ENCODE measurements around the gene BANK1. TPM values are rescaled to one million over a fixed set of nuclear protein-coding genes. Genes with fewer than 3 reads are reported as not detected.
A peak's percentile ranks its signal among the peaks of the same experiment; 100 is the strongest.

The BANK1 gene
- total RNA-seq, 1 donor from 2014 or later = 12.6 TPM

- Histone ChIP-seq H3K4me3 (no peak overlapping the region), H3K4me1 (peaks cover 5% of the 10 kb centered on the region), H3K9me3 (no peaks in the 10 kb centered on the region), H3K27ac (no peak overlapping the region), H3K27me3 (no peaks in the 10 kb centered on the region), H3K36me3 (no peaks in the 10 kb centered on the region)
- ATAC-seq = peak; percentile 54
- DNase-seq = no peak
- TF ChIP-seq CTCF (IDR thresholded peaks at IDR 0.05) = no peak
- intact Hi-C loops (cut with DNase I) = no loop called here
Observed at GRCh38 chr4:101833480-101833879, 43.0 kb downstream of the BANK1 start.

GRCh38 chr4:101835121-101835904 is 44.8 kb downstream of the BANK1 start:
- TF ChIP-seq CTCF (IDR thresholded peaks at IDR 0.05) = no peak
- Histone ChIP-seq H3K27ac (no peak overlapping the region), H3K4me1 (peaks cover 5% of the 10 kb centered on the region), H3K9me3 (no peaks in the 10 kb centered on the region), H3K36me3 (no peaks in the 10 kb centered on the region), H3K4me3 (no peak overlapping the region), H3K27me3 (no peaks in the 10 kb centered on the region)
- peak; percentile 80 for ATAC-seq
- intact Hi-C loops (cut with DNase I) = no loop called here
- DNase-seq = no peak

GRCh38 chr4:101843054-101843453 is 52.5 kb downstream of the BANK1 start:
- H3K4me3 ChIP-seq = no peak overlapping the region
- TF ChIP-seq CTCF (IDR thresholded peaks at IDR 0.05) = no peak
- no peaks in the 10 kb centered on the region for H3K36me3 ChIP-seq
- H3K27ac ChIP-seq = no peak overlapping the region
- no peak for ATAC-seq
- H3K9me3 ChIP-seq = no peaks in the 10 kb centered on the region
- intact Hi-C loops (cut with DNase I) = no loop called here
- no peaks in the 10 kb centered on the region for H3K27me3 ChIP-seq
- H3K4me1 ChIP-seq = no peaks in the 10 kb centered on the region
- no peak for DNase-seq

- Histone ChIP-seq H3K9me3 (no peaks in the 10 kb centered on the region), H3K27ac (no peak overlapping the region), H3K36me3 (no peaks in the 10 kb centered on the region), H3K4me1 (no peaks in the 10 kb centered on the region), H3K27me3 (no peaks in the 10 kb centered on the region), H3K4me3 (no peak overlapping the region)
- ATAC-seq (no peak), DNase-seq (no peak)
- TF ChIP-seq CTCF (IDR thresholded peaks at IDR 0.05) = no peak
- intact Hi-C loops (cut with DNase I) = no loop called here
Observed at GRCh38 chr4:101846550-101846949, 56.0 kb downstream of the BANK1 start.

- H3K9me3 ChIP-seq = no peaks in the 10 kb centered on the region
- H3K27me3 ChIP-seq = no peaks in the 10 kb centered on the region
- ATAC-seq (no peak), DNase-seq (no peak)
- no peak for TF ChIP-seq CTCF (IDR thresholded peaks at IDR 0.05)
- no peak overlapping the region for H3K27ac ChIP-seq
- no peaks in the 10 kb centered on the region for H3K4me1 ChIP-seq
- H3K36me3 ChIP-seq = no peaks in the 10 kb centered on the region
- no peak overlapping the region for H3K4me3 ChIP-seq
- intact Hi-C loops (cut with DNase I) = no loop called here
Observed at GRCh38 chr4:101850698-101851097, 60.2 kb downstream of the BANK1 start.
